Astrocyte (in vitro differentiated cells and primary cell): ENCODE measurements around the gene RAD51AP1.
"Not testable (repeated sequence)": the region's sequence is repeated elsewhere in the genome, so short reads cannot be mapped to it uniquely, and the experiment has no call there.

Source experiments
- CTCF ChIP-seq: IDR thresholded peaks from 2 replicates; pipeline ENCODE4 v1.5.1; 2011; ENCODE audit warnings: low read depth, mild to moderate bottlenecking, inconsistent platforms, low read length, moderate library complexity; ENCODE audit not compliant: insufficient read depth
- EZH2 ChIP-seq: IDR thresholded peaks from 2 replicates; pipeline ENCODE4 v1.6.1; 2012; ENCODE audit warnings: mild to moderate bottlenecking, low read length, inconsistent platforms; ENCODE audit not compliant: insufficient read depth

DNA sequence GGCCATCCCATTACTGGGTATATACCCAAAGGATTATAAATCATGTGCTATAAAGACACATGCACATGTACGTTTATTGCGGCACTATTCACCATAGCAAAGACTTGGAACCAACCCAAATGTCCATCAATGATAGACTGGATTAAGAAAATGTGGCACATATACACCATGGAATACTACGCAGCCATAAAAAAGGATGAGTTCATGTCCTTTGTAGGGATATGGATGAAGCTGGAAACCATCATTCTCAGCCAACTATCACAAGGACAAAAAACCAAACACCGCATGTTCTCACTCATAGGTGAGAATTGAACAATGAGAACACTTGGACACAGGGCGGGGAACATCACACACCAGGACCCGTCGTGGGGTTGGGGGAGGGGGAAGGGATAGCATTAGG, 15.2 kb upstream of the RAD51AP1 start:
- TF ChIP-seq CTCF, EZH2: not testable (repeated sequence)
